ENCODE measurements around the gene CGB7. TPM values are rescaled to one million over a fixed set of nuclear protein-coding genes. Genes with fewer than 3 reads are reported as not detected.

CGB7 gene
- total RNA-seq, 1 experiment from 2014 or later: 1.2 TPM

DNA sequence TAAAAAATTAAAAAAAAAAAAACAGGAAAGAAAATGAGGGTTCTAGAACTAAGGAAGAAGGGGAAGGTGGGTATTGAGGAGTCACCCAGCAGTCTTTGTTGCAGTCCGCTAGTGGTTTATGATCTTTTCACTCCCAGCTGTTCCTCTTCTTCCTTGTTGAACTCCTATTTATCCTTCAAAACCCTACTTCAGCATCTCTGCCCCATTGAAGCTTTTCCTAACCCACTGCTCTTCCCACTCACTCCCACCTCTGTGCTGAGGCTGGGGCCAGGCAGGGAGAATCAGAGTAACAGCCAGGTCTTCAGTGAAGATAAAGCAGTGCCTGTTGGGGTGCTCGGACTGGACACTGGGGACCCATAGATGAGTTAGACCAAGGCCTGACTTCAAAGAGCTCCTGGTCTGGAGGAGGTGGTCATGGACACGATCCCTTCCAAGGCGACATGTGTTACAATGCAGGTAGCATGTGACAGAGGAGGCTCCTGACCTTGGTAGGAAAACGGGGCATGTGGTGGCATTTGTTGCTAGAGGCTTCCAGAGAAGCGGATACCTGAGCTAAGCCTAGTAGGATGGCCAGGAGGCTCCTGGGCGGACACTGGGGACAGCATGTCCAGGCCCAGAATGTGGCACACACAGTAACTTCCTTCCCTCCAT is 52.5 kb downstream of the CGB7 start:
- no peak overlapping the region for H3K4me3 Mint-ChIP-seq
- Histone ChIP-seq H3K4ac (ENCODE audit: low read depth, low read length) (no peak overlapping the region), H2BK5ac (ENCODE audit: insufficient read length, low read length) (no peak overlapping the region), H2AFZ (ENCODE audit: low read length) (no peak overlapping the region), H3K27ac (ENCODE audit: insufficient read length, low read depth, low read length) (no peak overlapping the region), H2BK20ac (ENCODE audit: low read depth, low read length, poor library complexity, severe bottlenecking) (no peak overlapping the region), H2BK12ac (ENCODE audit: insufficient read length, low read depth, low read length) (no peak overlapping the region), H3K27me3 (ENCODE audit: insufficient read depth, low read length) (no peaks in the 10 kb centered on the region), H3K14ac (ENCODE audit: insufficient read depth, low read length) (no peak overlapping the region), H4K91ac (ENCODE audit: insufficient read length, low read depth, low read length) (no peak overlapping the region), H4K5ac (ENCODE audit: insufficient read length, low read depth, low read length) (no peak overlapping the region), H3K56ac (ENCODE audit: insufficient read length, low read depth, low read length) (no peak overlapping the region), H3K23me2 (ENCODE audit: insufficient read length, low read depth, low read length, poor library complexity, severe bottlenecking) (no peaks in the 10 kb centered on the region), H4K8ac (replicated peaks; ENCODE audit: insufficient read length, low read depth, low read length) (no peak overlapping the region), H2BK120ac (ENCODE audit: low read depth, low read length, poor library complexity, severe bottlenecking) (no peak overlapping the region), H3T11ph (ENCODE audit: low read length) (no peak overlapping the region), H2BK15ac (ENCODE audit: low read depth, low read length) (no peak overlapping the region), H3K4me1 (ENCODE audit: insufficient read depth, low read length) (no peaks in the 10 kb centered on the region), H4K20me1 (ENCODE audit: control insufficient read depth, insufficient read depth, insufficient read length) (no peaks in the 10 kb centered on the region), H3K79me1 (ENCODE audit: insufficient read depth, low read depth, low read length, poor library complexity, severe bottlenecking) (no peaks in the 10 kb centered on the region), H3K4me2 (ENCODE audit: insufficient read depth, insufficient read length, low read length) (no peak overlapping the region), H3K9me3 (ENCODE audit: control insufficient read depth, low read depth, low read length) (no peaks in the 10 kb centered on the region), H3K18ac (ENCODE audit: insufficient read length, low read depth, low read length) (no peak overlapping the region), H3K23ac (ENCODE audit: insufficient read length, low read depth, low read length) (no peak overlapping the region), H2AK5ac (ENCODE audit: insufficient read length, low read length) (no peak overlapping the region), H3K9ac (ENCODE audit: extremely low read depth, insufficient read length, low read length) (no peak overlapping the region), H3K79me2 (ENCODE audit: insufficient read depth, low read length) (no peaks in the 10 kb centered on the region)
- TF ChIP-seq, protein P1, sequence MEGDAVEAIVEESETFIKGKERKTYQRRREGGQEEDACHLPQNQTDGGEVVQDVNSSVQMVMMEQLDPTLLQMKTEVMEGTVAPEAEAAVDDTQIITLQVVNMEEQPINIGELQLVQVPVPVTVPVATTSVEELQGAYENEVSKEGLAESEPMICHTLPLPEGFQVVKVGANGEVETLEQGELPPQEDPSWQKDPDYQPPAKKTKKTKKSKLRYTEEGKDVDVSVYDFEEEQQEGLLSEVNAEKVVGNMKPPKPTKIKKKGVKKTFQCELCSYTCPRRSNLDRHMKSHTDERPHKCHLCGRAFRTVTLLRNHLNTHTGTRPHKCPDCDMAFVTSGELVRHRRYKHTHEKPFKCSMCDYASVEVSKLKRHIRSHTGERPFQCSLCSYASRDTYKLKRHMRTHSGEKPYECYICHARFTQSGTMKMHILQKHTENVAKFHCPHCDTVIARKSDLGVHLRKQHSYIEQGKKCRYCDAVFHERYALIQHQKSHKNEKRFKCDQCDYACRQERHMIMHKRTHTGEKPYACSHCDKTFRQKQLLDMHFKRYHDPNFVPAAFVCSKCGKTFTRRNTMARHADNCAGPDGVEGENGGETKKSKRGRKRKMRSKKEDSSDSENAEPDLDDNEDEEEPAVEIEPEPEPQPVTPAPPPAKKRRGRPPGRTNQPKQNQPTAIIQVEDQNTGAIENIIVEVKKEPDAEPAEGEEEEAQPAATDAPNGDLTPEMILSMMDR (conservative IDR thresholded peaks at IDR 0.05): no peak
- peaks cover 15 to 63% (median 59%) of the 10 kb centered on the region in 3 experiments; a peak in 6 of 7 replicates for H3K36me3 Mint-ChIP-seq (ENCODE audit: insufficient read depth in 1 of 3, low read depth in 3 of 3)
- no CpG with 5 or more reads among the region's 7 CpGs for WGBS (ENCODE audit: extremely low coverage, insufficient read length, low lambda C conversion rate)
- H3K9me3 Mint-ChIP-seq: no peaks in the 10 kb centered on the region
- no peaks in the 10 kb centered on the region for H3K27me3 Mint-ChIP-seq (ENCODE audit: low read depth)
- H3K4me1 Mint-ChIP-seq: peaks cover 0 to under 1% of the 10 kb centered on the region in 2 experiments; a peak in 2 of 4 replicates
- H3K27ac Mint-ChIP-seq: no peak overlapping the region
- DNase-seq: no peak

Small RNAs within 50 kb of the gene (microRNA-seq; reads per million reads assigned to microRNA genes)
- not detected for gene MIR6798 (ENCODE audit: borderline microRNAs expressed)

Other genes with a start within 250 kb of the CGB7 start
- 30.6 and 32.7 TPM in 2 replicates for gene BCAT2, start 246.7 kb downstream of the CGB7 start, total RNA-seq (2021)
- gene HSD17B14, start 221.3 kb downstream of the CGB7 start, total RNA-seq (2021): 11.2 and 11.6 TPM in 2 replicates
- 14.3 and 15.3 TPM in 2 replicates for gene PLEKHA4, start 189.1 kb downstream of the CGB7 start, total RNA-seq (2021)
- 17.2 and 17.5 TPM in 2 replicates for gene PPP1R15A, start 185.3 kb downstream of the CGB7 start, total RNA-seq (2021)
- 0.94 and 1.0 TPM in 2 replicates for gene TULP2, start 159.0 kb downstream of the CGB7 start, total RNA-seq (2021)
- 125 and 131 TPM in 2 replicates for gene NUCB1, start 157.4 kb downstream of the CGB7 start, total RNA-seq (2021)
- 1.4 and 2.0 TPM in 2 replicates for gene DHDH, start 124.0 kb downstream of the CGB7 start, total RNA-seq (2021)
- gene BAX, start 102.9 kb downstream of the CGB7 start, total RNA-seq (2021): 310 and 315 TPM in 2 replicates
- 1,244 and 1,245 TPM in 2 replicates for gene FTL, start 92.4 kb downstream of the CGB7 start, total RNA-seq (2021)
- 44.3 and 45.6 TPM in 2 replicates for gene GYS1, start 64.4 kb downstream of the CGB7 start, total RNA-seq (2021)
- 130 and 134 TPM in 2 replicates for gene RUVBL2, start 63.9 kb downstream of the CGB7 start, total RNA-seq (2021)
- not detected in 2 replicates for gene LHB, start 40.7 kb downstream of the CGB7 start, total RNA-seq (2021)
- gene CGB3, start 33.4 kb downstream of the CGB7 start, total RNA-seq (2021): 0.46 TPM in 1 of 2 replicates, not detected in the other
- 0.55 and 0.77 TPM in 2 replicates for gene CGB2, start 25.9 kb downstream of the CGB7 start, total RNA-seq (2021)
- not detected in 2 replicates for gene CGB1, start 20.9 kb downstream of the CGB7 start, total RNA-seq (2021)
- not detected in 2 replicates for gene CGB5, start 13.9 kb downstream of the CGB7 start, total RNA-seq (2021)
- 0.39 TPM in 1 of 2 replicates, not detected in the other for gene CGB8, start 8.6 kb downstream of the CGB7 start, total RNA-seq (2021)
- 2.1 and 2.3 TPM in 2 replicates for gene NTF4, start 7.1 kb upstream of the CGB7 start, total RNA-seq (2021)
- gene KCNA7, start 14.9 kb upstream of the CGB7 start, total RNA-seq (2021): 0.04 TPM in 2 replicates
- 292 and 295 TPM in 2 replicates for gene SNRNP70, start 27.7 kb upstream of the CGB7 start, total RNA-seq (2021)
- 3.5 and 4.2 TPM in 2 replicates for gene LIN7B, start 56.6 kb upstream of the CGB7 start, total RNA-seq (2021)
- gene C19orf73, start 61.4 kb upstream of the CGB7 start, total RNA-seq (2021): 0.72 and 1.1 TPM in 2 replicates
- 18.8 and 19.1 TPM in 2 replicates for gene PPFIA3, start 61.8 kb upstream of the CGB7 start, total RNA-seq (2021)
- gene HRC, start 97.6 kb upstream of the CGB7 start, total RNA-seq (2021): 1.8 and 1.9 TPM in 2 replicates
- 6.9 and 7.2 TPM in 2 replicates for gene TRPM4, start 100.0 kb upstream of the CGB7 start, total RNA-seq (2021)

All from H9 (cell line).